GM19397 (cell line): ENCODE measurements around the gene FLII.
"Not testable (repeated sequence)": the region's sequence is repeated elsewhere in the genome, so short reads cannot be mapped to it uniquely, and the experiment has no call there.

Experiments used
- ATAC-seq: cut with Tn5 transposase; IDR thresholded peaks from one replicate; pipeline ENCODE4 v1.9.1; 2021; ENCODE audit warnings: mild to moderate bottlenecking, moderate library complexity; ENCODE audit not compliant: unreplicated experiment

FLII gene

DNA sequence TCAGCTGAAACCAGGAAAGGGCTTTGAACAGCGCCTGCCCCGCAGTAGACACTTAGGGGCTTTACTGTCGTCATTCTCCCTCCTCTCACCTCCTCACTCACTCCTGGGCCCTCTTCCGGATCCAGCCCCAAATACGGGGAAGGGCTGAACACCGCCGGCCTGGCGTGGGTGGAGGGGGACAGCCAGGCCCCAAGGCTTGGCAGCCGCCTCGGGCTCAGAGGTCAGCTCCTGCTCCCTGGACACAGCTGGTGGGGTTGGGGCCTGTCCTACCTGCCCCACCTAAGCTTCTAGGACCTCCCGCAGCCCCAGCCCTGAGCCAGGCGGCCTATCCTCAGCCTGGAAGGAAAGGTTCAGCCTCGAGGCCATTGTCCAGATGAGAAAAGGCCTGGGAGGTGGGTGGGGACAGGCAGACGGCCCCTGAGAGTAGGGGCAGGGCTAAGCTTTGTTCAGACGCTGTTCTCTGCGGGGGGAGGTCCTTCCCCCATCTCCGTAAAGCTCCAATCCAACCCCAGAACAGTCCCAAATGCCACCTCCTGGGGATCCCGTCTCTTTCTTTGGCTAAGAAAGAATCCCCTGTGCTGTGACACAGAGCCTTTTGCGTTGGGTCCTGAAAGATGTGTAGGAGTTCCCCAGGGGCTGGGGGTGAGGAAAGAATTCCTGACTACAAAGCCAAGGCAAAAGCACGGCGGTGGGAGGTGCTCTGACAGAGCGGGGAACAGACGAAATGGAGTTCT, 34.0 kb downstream of the FLII start:
- ATAC-seq: no peak

GRCh38 chr17:18224053-18224386, 34.5 kb downstream of the FLII start:
- ATAC-seq: no peak

DNA sequence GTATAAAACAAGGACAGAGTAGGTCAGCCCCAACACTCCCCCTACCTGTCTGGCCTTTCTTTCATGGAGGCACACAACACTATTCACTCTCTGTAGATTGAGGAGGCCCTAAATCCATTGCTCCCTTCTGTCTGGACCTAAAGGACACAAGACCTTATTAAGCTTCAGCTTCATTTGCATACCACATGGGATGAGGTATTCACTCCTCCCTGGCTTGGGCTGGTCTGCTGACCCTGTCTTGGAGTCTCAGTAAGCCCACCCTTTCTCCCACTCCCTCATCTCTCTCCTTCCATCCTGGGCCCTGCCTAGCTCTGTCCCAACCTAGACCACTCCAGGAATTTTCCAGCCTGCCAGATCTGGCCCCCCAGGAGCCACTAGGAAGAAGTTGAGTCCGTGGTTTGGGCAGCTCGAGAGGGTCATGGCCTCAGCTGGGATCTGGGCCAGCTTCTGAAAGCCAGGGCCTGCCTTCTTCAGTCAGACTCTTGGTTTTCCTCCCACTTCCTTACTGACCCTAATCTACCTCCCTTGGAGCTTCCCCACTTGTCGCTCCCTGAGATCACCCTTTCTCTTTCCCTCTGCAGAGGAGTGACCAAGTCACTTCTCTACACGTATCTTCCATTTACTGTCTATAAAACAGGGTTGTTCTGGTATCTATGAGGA, 39.7 kb downstream of the FLII start:
- ATAC-seq: no peak

GRCh38 chr17:18217412-18218015, 41.0 kb downstream of the FLII start:
- no peak for ATAC-seq

DNA sequence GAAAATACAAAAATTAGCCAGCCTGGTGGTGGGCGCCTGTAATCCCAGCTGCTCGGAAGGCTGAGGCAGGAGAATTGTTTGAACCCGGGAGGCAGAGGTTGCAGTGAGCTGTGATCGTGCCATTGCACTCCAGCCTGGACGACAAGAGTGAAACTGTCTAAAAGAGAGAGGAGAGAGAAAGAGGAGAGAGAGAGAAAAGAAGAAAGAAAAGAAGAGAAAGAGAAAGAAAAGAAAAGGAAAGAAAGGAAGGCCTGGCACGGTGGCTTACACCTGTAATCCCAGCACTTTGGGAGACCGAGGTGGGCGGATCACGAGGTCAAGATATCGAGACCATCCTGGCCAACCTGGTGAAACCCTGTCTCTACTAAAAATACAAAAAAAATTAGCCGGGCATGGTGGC, 41.6 kb downstream of the FLII start:
- ATAC-seq: not testable (repeated sequence)

GRCh38 chr17:18213666-18214270, 44.8 kb downstream of the FLII start:
- no peak for ATAC-seq

- ATAC-seq: no peak
These were observed 50.4 kb downstream of the FLII start for GRCh38 chr17:18208092-18208491.

DNA sequence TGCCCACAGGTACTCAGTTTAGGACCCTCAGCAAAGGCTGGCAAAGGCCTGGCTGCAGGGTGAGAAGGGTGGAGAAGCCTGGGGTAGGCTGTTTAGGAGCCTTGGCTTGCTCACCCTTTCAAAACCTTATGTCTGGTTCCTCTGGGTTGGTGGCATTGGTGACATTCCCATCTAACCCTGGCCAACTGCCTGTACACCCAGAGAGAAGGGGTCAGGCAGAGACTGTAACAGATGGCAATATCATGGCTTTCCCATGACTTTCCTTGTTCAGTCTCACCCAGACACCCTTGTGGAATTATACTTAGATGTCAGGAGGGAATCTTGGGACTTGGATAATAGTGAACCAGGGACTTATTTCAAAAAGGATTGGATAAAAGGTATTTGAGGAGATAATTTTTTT, 51.6 kb downstream of the FLII start:
- ATAC-seq: no peak

DNA sequence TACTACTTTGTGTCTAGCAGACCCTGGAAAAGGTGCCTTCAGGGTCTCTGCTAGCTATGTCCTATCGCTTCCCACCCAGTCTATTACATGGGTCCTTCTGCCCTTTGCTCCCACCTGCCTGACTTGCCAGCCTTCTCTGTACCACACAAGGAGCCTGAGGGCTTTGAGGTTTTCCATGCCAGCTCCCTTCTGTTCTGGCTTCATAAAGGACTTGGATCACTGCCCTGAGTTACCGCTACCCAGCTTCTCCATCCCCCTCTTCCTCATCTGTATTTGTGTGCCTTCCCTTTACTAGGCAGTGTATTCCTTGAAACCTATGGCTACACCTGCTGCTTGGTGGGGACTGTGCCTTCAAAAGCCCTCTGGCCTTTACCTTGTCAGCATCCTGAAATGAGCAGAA, 52.7 kb downstream of the FLII start:
- no peak for ATAC-seq

DNA sequence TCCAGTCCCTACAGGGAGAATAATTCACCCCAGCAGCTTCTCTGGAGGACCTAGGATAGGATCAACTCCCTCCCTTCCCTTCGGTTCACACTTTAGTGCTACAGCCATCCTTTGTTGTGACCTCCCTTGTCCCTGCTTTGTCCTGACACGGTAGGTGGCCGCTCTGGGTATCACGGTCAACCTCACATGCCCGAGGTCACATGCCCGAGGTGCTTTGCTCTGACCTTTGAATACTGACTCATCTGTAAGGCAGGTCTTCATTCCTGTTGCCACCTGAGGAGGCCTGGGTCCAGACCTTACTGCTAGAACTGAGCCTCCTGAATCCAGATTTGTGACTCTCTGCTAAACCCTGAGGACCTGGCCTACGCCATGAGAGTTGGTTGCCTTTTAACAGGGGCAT, 55.2 kb downstream of the FLII start:
- ATAC-seq: no peak

- ATAC-seq: no peak
These were observed 57.4 kb downstream of the FLII start for GRCh38 chr17:18201108-18201507.

DNA sequence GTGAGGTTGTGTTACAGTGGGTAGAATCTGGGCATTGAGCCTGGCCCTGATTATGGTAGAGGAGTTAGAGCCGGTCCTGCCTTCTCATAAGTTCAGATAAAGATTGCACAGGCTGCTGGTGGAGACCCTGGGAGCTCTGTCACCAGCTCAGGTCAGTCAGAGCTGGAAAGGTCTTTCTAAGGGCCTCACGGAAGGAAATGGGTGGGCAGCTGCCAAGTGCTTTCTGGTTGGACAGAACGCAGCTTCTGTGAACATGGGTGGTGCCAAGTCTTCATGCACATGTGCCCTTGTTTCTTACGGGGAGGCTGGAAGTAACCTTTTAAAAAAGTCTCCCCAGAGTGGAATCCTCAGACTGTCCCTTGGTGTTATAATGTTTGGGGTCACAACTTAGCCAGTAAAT, 60.0 kb downstream of the FLII start:
- no peak for ATAC-seq

DNA sequence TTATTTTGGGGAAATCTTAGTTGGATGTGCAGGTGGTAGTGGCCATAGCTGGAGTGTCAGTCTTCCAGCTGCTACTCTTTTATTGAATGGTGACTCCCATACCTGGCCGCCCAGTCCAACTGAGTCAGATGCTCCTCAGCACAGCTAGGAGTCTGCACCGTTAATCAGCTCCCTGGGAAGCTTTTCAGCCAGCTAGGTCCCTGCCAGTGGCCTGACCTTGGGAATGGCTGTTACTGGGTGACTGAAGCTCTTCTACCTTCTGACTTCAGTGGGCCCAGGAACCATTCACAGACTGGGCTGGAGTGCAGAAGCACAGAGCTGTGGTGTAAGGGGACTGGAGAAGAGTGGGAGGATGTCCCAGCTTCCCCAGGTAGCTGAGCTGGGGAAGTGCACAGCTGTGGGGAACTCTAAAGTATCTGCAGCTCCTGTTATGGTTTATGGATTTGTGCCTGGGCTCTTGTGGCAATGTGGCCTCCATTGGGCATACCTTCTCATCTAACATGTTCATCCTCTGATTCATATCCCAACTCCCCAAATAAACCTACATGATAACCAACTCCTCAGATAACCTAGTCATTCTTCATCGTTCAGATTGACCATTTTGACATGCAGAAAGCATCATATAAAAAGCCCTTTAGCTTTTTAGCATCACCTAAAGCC, 60.9 kb downstream of the FLII start:
- ATAC-seq: no peak

- ATAC-seq: no peak
These were observed 63.3 kb downstream of the FLII start for GRCh38 chr17:18195246-18195645.
